Measurements from ENCODE around the gene WDFY1. TPM values are rescaled to one million over a fixed set of nuclear protein-coding genes. Genes with fewer than 3 reads are reported as not detected.

Gene WDFY1
- total and polyA plus RNA-seq, 8 donors: 8.2 to 134 (median 31.4) TPM

DNA sequence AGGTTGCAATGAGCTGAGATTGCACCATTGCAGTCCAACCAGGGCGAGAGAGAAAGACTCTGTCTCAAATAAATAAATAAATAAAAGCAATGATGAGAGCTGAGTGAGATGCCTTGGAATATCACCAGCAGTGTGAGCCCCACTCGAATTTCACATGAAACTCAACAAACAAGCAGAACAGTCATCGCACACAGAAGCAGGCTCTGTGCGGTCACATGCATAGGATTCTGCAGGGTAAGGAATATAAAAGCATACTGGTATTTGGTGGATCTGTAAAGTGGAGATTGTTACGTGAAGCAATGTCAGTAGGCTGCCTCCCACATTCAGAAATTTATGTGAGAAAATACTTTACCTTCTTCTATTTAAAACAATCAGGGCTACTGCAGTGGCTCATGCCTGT, 89.7 kb downstream of the WDFY1 start:
- TF ChIP-seq, protein P1, sequence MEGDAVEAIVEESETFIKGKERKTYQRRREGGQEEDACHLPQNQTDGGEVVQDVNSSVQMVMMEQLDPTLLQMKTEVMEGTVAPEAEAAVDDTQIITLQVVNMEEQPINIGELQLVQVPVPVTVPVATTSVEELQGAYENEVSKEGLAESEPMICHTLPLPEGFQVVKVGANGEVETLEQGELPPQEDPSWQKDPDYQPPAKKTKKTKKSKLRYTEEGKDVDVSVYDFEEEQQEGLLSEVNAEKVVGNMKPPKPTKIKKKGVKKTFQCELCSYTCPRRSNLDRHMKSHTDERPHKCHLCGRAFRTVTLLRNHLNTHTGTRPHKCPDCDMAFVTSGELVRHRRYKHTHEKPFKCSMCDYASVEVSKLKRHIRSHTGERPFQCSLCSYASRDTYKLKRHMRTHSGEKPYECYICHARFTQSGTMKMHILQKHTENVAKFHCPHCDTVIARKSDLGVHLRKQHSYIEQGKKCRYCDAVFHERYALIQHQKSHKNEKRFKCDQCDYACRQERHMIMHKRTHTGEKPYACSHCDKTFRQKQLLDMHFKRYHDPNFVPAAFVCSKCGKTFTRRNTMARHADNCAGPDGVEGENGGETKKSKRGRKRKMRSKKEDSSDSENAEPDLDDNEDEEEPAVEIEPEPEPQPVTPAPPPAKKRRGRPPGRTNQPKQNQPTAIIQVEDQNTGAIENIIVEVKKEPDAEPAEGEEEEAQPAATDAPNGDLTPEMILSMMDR (IDR thresholded peaks at IDR 0.05): no peak
- TF ChIP-seq POLR2AphosphoS5 (IDR thresholded peaks at IDR 0.05): no peak
- no peak for TF ChIP-seq EP300 (IDR thresholded peaks at IDR 0.05)
- TF ChIP-seq POLR2A (IDR thresholded peaks at IDR 0.05): no peak
- H3K36me3 ChIP-seq: peaks cover 0 to 16% (median under 1%) of the 10 kb centered on the region in 4 donors
- H3K9me3 ChIP-seq: no peaks in the 10 kb centered on the region
- H3K4me3 ChIP-seq: no peak overlapping the region
- H3K4me1 ChIP-seq: peaks cover 0 to 7% (median 3%) of the 10 kb centered on the region in 4 donors
- H3K27ac ChIP-seq: no peak overlapping the region
- 84 to 88% (median 84%) methylated on average over 5 of the region's 5 CpGs for WGBS, 5 donors
- DNase-seq: no peak
- H3K27me3 ChIP-seq: no peaks in the 10 kb centered on the region
- intact Hi-C loops (cut with DNase I; ENCODE audit: low total_unique reads): no loop called here

DNA sequence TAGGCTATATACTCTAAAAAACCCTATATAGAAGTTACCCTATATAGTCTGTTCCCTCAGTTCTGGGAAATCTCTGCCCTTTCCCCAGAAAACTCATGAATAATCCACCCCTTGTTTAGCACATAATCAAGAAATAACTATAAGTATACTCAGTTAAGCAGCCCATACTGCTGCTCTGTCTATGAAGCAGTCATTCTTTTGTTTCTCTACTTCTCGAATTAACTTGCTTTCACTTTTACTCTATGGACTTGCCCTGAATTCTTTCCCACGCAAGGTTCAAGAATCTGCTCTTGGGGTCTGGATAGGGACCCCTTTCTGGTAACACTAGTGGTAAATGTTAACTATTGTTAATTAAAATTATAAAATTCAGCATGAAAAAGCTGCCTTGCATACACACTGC, 90.4 kb downstream of the WDFY1 start:
- no peaks in the 10 kb centered on the region for H3K9me3 ChIP-seq
- DNase-seq: no peak
- H3K36me3 ChIP-seq: peaks cover 0 to 22% (median 3%) of the 10 kb centered on the region in 4 donors
- H3K4me1 ChIP-seq: peaks cover 0 to 6% (median 2%) of the 10 kb centered on the region in 4 donors
- 54 to 70% (median 60%) methylated on average over 2 of the region's 2 CpGs for WGBS, 5 donors
- intact Hi-C loops (cut with DNase I; ENCODE audit: low total_unique reads): no loop called here
- H3K27ac ChIP-seq: no peak overlapping the region
- H3K4me3 ChIP-seq: no peak overlapping the region
- TF ChIP-seq POLR2A (IDR thresholded peaks at IDR 0.05) (no peak), EP300 (IDR thresholded peaks at IDR 0.05) (no peak)
- TF ChIP-seq, protein P1 (IDR thresholded peaks at IDR 0.05): no peak
- no peaks in the 10 kb centered on the region for H3K27me3 ChIP-seq

GRCh38 chr2:223853425-223853837, 91.7 kb downstream of the WDFY1 start:
- peaks cover 0 to 24% (median 5%) of the 10 kb centered on the region in 4 donors for H3K36me3 ChIP-seq
- peaks cover 0 to 3% (median 0%) of the 10 kb centered on the region in 4 donors for H3K9me3 ChIP-seq
- no peak overlapping the region for H3K27ac ChIP-seq
- TF ChIP-seq, protein P1 (IDR thresholded peaks at IDR 0.05): no peak
- TF ChIP-seq POLR2AphosphoS5 (IDR thresholded peaks at IDR 0.05) (no peak), POLR2A (IDR thresholded peaks at IDR 0.05) (no peak), EP300 (IDR thresholded peaks at IDR 0.05) (no peak)
- no peak for DNase-seq
- intact Hi-C loops (cut with DNase I; ENCODE audit: low total_unique reads): no loop called here
- H3K4me1 ChIP-seq: peaks cover 0 to 5% (median 0%) of the 10 kb centered on the region in 4 donors
- H3K27me3 ChIP-seq: no peaks in the 10 kb centered on the region
- WGBS, 5 donors: 64 to 80% (median 68%) methylated on average over 3 of the region's 3 CpGs
- H3K4me3 ChIP-seq: no peak overlapping the region

- TF ChIP-seq POLR2AphosphoS5 (IDR thresholded peaks at IDR 0.05) (no peak), POLR2A (IDR thresholded peaks at IDR 0.05) (no peak), EP300 (IDR thresholded peaks at IDR 0.05) (no peak)
- TF ChIP-seq, protein P1 (IDR thresholded peaks at IDR 0.05): no peak
- peaks cover 0 to 24% (median 6%) of the 10 kb centered on the region in 4 donors for H3K36me3 ChIP-seq
- WGBS, 5 donors: 73 to 89% (median 75%) methylated on average over 3 of the region's 3 CpGs
- intact Hi-C loops (cut with DNase I; ENCODE audit: low total_unique reads): no loop called here
- H3K4me1 ChIP-seq: peaks cover 0 to 5% (median 0%) of the 10 kb centered on the region in 4 donors
- no peaks in the 10 kb centered on the region for H3K27me3 ChIP-seq
- no peak overlapping the region for H3K4me3 ChIP-seq
- no peak overlapping the region for H3K27ac ChIP-seq
- no peak for DNase-seq
- peaks cover 0 to 3% (median 0%) of the 10 kb centered on the region in 4 donors for H3K9me3 ChIP-seq
Observed at GRCh38 chr2:223852281-223852795, 92.8 kb downstream of the WDFY1 start.
